ENCODE results near the gene BCO1. TPM values are rescaled to one million over a fixed set of nuclear protein-coding genes. Genes with fewer than 3 reads are reported as not detected.

The BCO1 gene
- total RNA-seq, 4 donors from 2014 or later, result 0.12 to 0.27 TPM; not detected in 2

DNA sequence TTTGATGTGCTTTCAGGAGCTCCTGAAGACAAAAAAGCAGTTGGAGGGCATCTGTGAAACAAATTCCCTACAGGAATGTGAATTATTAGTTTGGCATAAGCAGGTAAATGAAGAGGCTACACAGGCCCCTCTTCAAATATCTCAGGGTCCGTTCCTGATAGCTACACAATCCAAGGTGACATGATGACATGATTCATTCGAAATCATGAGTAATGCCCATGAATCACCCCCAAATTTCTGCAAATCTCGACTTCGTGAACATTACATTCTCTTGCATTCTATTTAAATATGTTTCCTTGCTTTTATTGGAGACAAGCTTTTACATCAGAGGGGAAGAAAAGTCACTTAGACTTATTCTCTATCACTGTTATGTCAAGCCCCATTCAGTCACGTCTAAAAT lies 98.6 kb downstream of the BCO1 start:
- WGBS, 2 donors (ENCODE audit: low coverage in 1 of 2), result 76 to 88% methylated on average over 4 to 5 of the region's 5 CpGs
- H3K27me3 ChIP-seq, result no peaks in the 10 kb centered on the region
- no peaks in the 10 kb centered on the region for H3K4me1 ChIP-seq
- TF ChIP-seq POLR2A (IDR thresholded peaks at IDR 0.05) (no peak), POLR2AphosphoS5 (IDR thresholded peaks at IDR 0.05) (no peak), EP300 (IDR thresholded peaks at IDR 0.05) (no peak)
- TF ChIP-seq, protein P1, sequence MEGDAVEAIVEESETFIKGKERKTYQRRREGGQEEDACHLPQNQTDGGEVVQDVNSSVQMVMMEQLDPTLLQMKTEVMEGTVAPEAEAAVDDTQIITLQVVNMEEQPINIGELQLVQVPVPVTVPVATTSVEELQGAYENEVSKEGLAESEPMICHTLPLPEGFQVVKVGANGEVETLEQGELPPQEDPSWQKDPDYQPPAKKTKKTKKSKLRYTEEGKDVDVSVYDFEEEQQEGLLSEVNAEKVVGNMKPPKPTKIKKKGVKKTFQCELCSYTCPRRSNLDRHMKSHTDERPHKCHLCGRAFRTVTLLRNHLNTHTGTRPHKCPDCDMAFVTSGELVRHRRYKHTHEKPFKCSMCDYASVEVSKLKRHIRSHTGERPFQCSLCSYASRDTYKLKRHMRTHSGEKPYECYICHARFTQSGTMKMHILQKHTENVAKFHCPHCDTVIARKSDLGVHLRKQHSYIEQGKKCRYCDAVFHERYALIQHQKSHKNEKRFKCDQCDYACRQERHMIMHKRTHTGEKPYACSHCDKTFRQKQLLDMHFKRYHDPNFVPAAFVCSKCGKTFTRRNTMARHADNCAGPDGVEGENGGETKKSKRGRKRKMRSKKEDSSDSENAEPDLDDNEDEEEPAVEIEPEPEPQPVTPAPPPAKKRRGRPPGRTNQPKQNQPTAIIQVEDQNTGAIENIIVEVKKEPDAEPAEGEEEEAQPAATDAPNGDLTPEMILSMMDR (IDR thresholded peaks at IDR 0.05), result no peak
- no peak for ATAC-seq
- no peak overlapping the region for H3K27ac ChIP-seq
- H3K36me3 ChIP-seq, result no peaks in the 10 kb centered on the region
- H3K9me3 ChIP-seq, result no peaks in the 10 kb centered on the region
- no peak overlapping the region for H3K4me3 ChIP-seq

Other genes with a start within 250 kb of the BCO1 start
- gene CMC2, start 231.8 kb upstream of the BCO1 start, total RNA-seq, result 10 to 100 TPM; 13.7 to 64.0 (median 38.2) TPM
- 1 to 10 TPM; 4.3 to 8.4 (median 6.5) TPM for gene CENPN, start 231.5 kb upstream of the BCO1 start, total RNA-seq
- gene ATMIN, start 202.8 kb upstream of the BCO1 start, total RNA-seq, result 10 to 100 TPM; 31.2 to 37.3 (median 35.0) TPM
- gene C16orf46, start 161.5 kb upstream of the BCO1 start, total RNA-seq, result 1 to 10 TPM in 1 of 4 donors, under 1 TPM in 2, not detected in 1; 0.42 to 3.9 (median 0.62) TPM
- 10 to 100 TPM; 11.8 to 22.4 (median 12.8) TPM for gene GCSH, start 142.3 kb upstream of the BCO1 start, total RNA-seq
- gene GAN, start 76.3 kb downstream of the BCO1 start, total RNA-seq, result 10 to 100 TPM; 12.9 to 15.7 (median 14.0) TPM
- 10 to 100 TPM; 13.4 to 24.0 (median 19.2) TPM for gene CMIP, start 206.1 kb downstream of the BCO1 start, total RNA-seq

All from gastroesophageal sphincter (tissue), 4 donors.